Measurements from ENCODE around the gene PIGZ. TPM values are rescaled to one million over a fixed set of nuclear protein-coding genes. Genes with fewer than 3 reads are reported as not detected.

The PIGZ gene
- total and polyA plus RNA-seq, 9 donors: 0.55 to 3.4 (median 0.84) TPM

DNA sequence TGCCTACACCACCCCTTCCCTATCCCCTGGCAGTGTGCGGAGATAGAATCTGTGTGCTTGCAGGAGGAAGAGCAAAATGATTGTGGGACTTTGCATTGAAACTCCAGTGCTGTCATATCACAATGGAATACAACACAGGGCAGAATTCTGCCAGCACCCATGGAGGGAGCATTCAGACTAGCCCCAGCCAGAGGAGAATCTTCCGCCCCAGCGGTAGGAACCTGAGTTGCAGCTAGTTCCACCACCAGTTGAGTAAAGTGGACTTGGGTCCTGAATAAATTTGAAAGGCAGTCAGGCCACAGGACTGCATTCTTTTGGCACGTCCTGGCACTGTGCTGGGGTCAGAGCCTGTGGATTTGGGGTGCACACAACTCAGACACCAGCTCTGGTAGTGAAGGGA lies 53.8 kb downstream of the PIGZ start:
- H3K4me1 ChIP-seq (ENCODE audit: control insufficient read depth, insufficient read depth, low read length): no peaks in the 10 kb centered on the region
- no peak for DNase-seq
- peaks cover 9% of the 10 kb centered on the region for H3K9me3 ChIP-seq (replicated peaks; ENCODE audit: control insufficient read depth, low read depth, low read length)
- H3K27me3 ChIP-seq (ENCODE audit: control insufficient read depth, insufficient read depth, low read length): no peaks in the 10 kb centered on the region
- peaks cover 8% of the 10 kb centered on the region for H3K36me3 ChIP-seq (ENCODE audit: control insufficient read depth, insufficient read depth, low read length)
- WGBS (ENCODE audit: insufficient coverage): 86% methylated on average over 4 of the region's 4 CpGs
- no peak overlapping the region for H3K4me3 ChIP-seq (ENCODE audit: low read length)
- no peak overlapping the region for H3K27ac ChIP-seq (ENCODE audit: low read length)

DNA sequence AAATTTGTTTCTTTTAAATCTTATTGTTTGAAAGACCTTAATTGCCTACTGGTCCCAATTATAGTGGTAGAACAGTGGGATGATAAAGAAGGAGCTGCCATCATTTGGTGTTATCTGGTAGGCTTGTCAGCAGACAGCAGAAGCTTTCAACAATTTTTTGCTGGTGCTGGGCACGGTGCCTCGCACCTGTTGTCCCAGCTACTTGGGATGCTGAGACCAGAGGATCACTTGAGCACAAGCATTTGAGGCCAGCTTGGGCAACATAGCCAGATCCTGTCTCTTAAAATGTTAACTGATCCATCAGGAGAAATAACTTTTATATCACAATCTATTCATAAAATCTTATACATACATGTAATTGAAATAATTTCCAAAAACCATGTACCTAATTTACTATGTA lies 64.9 kb downstream of the PIGZ start:
- Histone ChIP-seq H3K27me3 (ENCODE audit: control insufficient read depth, insufficient read depth, low read length) (no peaks in the 10 kb centered on the region), H3K36me3 (ENCODE audit: control insufficient read depth, insufficient read depth, low read length) (peaks cover 34% of the 10 kb centered on the region), H3K27ac (ENCODE audit: low read length) (no peak overlapping the region), H3K4me3 (ENCODE audit: low read length) (no peak overlapping the region), H3K9me3 (replicated peaks; ENCODE audit: control insufficient read depth, low read depth, low read length) (no peaks in the 10 kb centered on the region), H3K4me1 (ENCODE audit: control insufficient read depth, insufficient read depth, low read length) (no peaks in the 10 kb centered on the region)
- DNase-seq: no peak
- WGBS (ENCODE audit: insufficient coverage): 95% methylated on average over 2 of the region's 2 CpGs

GRCh38 chr3:196902296-196902695 lies 66.3 kb downstream of the PIGZ start:
- 91% methylated on average over 1 of the region's 1 CpG for whole genome bisulfite sequencing (ENCODE audit: insufficient coverage)

GRCh38 chr3:196901768-196902167 lies 66.9 kb downstream of the PIGZ start:
- no peak overlapping the region for H3K27ac ChIP-seq (ENCODE audit: low read length)
- peaks cover 39% of the 10 kb centered on the region for H3K36me3 ChIP-seq (ENCODE audit: control insufficient read depth, insufficient read depth, low read length)
- WGBS (ENCODE audit: insufficient coverage): no CpG with 5 or more reads among the region's 1 CpG
- H3K4me3 ChIP-seq (ENCODE audit: low read length): no peak overlapping the region
- H3K4me1 ChIP-seq (ENCODE audit: control insufficient read depth, insufficient read depth, low read length): no peaks in the 10 kb centered on the region
- no peaks in the 10 kb centered on the region for H3K9me3 ChIP-seq (replicated peaks; ENCODE audit: control insufficient read depth, low read depth, low read length)
- no peak for DNase-seq
- H3K27me3 ChIP-seq (ENCODE audit: control insufficient read depth, insufficient read depth, low read length): no peaks in the 10 kb centered on the region

More at GRCh38 chr3:196902296-196902695, 66.3 kb downstream of the PIGZ start:
- no peaks in the 10 kb centered on the region for H3K4me1 ChIP-seq (ENCODE audit: control insufficient read depth, insufficient read depth, low read length)
- DNase-seq: no peak
- H3K27ac ChIP-seq (ENCODE audit: low read length): no peak overlapping the region
- H3K36me3 ChIP-seq (ENCODE audit: control insufficient read depth, insufficient read depth, low read length): peaks cover 39% of the 10 kb centered on the region
- no peaks in the 10 kb centered on the region for H3K27me3 ChIP-seq (ENCODE audit: control insufficient read depth, insufficient read depth, low read length)
- H3K4me3 ChIP-seq (ENCODE audit: low read length): no peak overlapping the region
- H3K9me3 ChIP-seq (replicated peaks; ENCODE audit: control insufficient read depth, low read depth, low read length): no peaks in the 10 kb centered on the region

Other genes starting within 250 kb of the PIGZ start
- gene PAK2, start 229.0 kb downstream of the PIGZ start, total RNA-seq: 23.7 TPM
- 10 to 100 TPM; 35.1 to 63.9 (median 51.9) TPM for gene PAK2, start 229.0 kb downstream of the PIGZ start, polyA plus RNA-seq (ENCODE audit: insufficient read depth in 1 of 8, insufficient read length in 8 of 8, low replicate concordance in 1 of 8)
- gene SENP5, start 100.9 kb downstream of the PIGZ start, total RNA-seq: 27.7 TPM
- gene SENP5, start 100.9 kb downstream of the PIGZ start, polyA plus RNA-seq (ENCODE audit: insufficient read depth in 1 of 8, insufficient read length in 8 of 8, low replicate concordance in 1 of 8): 10 to 100 TPM; 13.6 to 22.9 (median 17.6) TPM
- gene NCBP2, start 26.3 kb downstream of the PIGZ start, total RNA-seq: 50.7 TPM
- gene NCBP2, start 26.3 kb downstream of the PIGZ start, polyA plus RNA-seq (ENCODE audit: insufficient read depth in 1 of 8, insufficient read length in 8 of 8, low replicate concordance in 1 of 8): 10 to 100 TPM; 66.7 to 87.2 (median 75.2) TPM
- gene MELTF, start 61.0 kb upstream of the PIGZ start, total RNA-seq: 6.1 TPM
- gene MELTF, start 61.0 kb upstream of the PIGZ start, polyA plus RNA-seq (ENCODE audit: insufficient read depth in 1 of 8, insufficient read length in 8 of 8, low replicate concordance in 1 of 8): 10 to 100 TPM in 6 of 8 donors, 1 to 10 TPM in 2; 7.2 to 25.6 (median 12.6) TPM